HepG2 (cell line): ENCODE data around the gene DSTN. TPM values are rescaled to one million over a fixed set of nuclear protein-coding genes. Genes with fewer than 3 reads are reported as not detected.

Experiments
- ATAC-seq: fragments of 200-7000 bp; cut with Tn5 transposase; 3 replicates; pipeline ENCODE4 v1.9.1; 2020; ENCODE audit warnings: mild to moderate bottlenecking, moderate library complexity
- BruUV-seq: library from RNA; stranded (reverse); fragments of 400-500 nt; replicated peaks from 2 replicates; lab custom pipeline; 2021; lab: Mats Ljungman, UMichigan
- CTCF ChIA-PET: fragments of 300-600 bp; formaldehyde crosslinking; extraction: SDS; loops from one replicate; lab custom pipeline; 2021; ENCODE audit warnings: low total read pairs, inconsistent platforms, low intra/inter-chr PET ratio; lab: Yijun Ruan, JAX
- POLR2A ChIA-PET: fragments of 350-600 bp; sonication (Branson Sonifier 250); formaldehyde crosslinking; loops from one replicate; lab custom pipeline; 2020; ENCODE audit warnings: antibody characterized with exemption, inconsistent platforms; lab: Yijun Ruan, JAX
- DNase-seq: peaks from one replicate; pipeline ENCODE4 v3.0.0-alpha.2; 2015; ENCODE audit warnings: low spot score
- FAIRE-seq: peaks from 3 replicates; lab custom pipeline; 2011; peaks lifted over from hg19 to GRCh38; lab: Jason Lieb, UNC
- H2AFZ ChIP-seq: one replicate; pipeline ENCODE4 v1.6.1; 2011; ENCODE audit warnings: low read length, inconsistent platforms
- H3K27ac ChIP-seq: fragments of 300-600 bp; 3 replicates; pipeline ENCODE4 v1.8.0; 2011; ENCODE audit warnings: mixed run types, mild to moderate bottlenecking, mixed read lengths, low read length, inconsistent platforms; ENCODE audit not compliant: insufficient read depth; ENCODE audit errors: extremely low read length
- H3K27me3 ChIP-seq, 2 experiments: fragments of 200-600 bp in 1 of 2; 2 replicates in 1 of 2; 3 replicates in 1 of 2; pipeline versions ENCODE4 v1.6.0 to v1.8.0; 2011; ENCODE audit warnings: low read length in 2 of 2, mild to moderate bottlenecking in 2 of 2, moderate library complexity in 2 of 2, inconsistent platforms in 1 of 2; ENCODE audit not compliant: insufficient read depth in 2 of 2, control insufficient read depth in 1 of 2
- H3K36me3 ChIP-seq, 2 experiments: fragments of 200-600 bp in 1 of 2; replicated peaks in 1 of 2; 2 replicates in 1 of 2; 3 replicates in 1 of 2; pipeline versions ENCODE4 v1.5.1 to v1.8.0; 2011; ENCODE audit warnings: low read length in 2 of 2, inconsistent platforms in 1 of 2; ENCODE audit not compliant: insufficient read depth in 2 of 2, control insufficient read depth in 1 of 2
- H3K4me1 ChIP-seq: 2 replicates; pipeline ENCODE4 v1.5.1; 2012; ENCODE audit warnings: low read length, inconsistent platforms; ENCODE audit not compliant: insufficient read depth
- H3K4me2 ChIP-seq: 2 replicates; pipeline ENCODE4 v1.6.0; 2011; ENCODE audit warnings: low read depth, low read length, inconsistent platforms
- H3K4me3 ChIP-seq, 3 experiments: fragments of 200-600 bp in 1 of 3; sonication (generic), shearing (Covaris generic) in 1 of 3; replicated peaks in 1 of 3; 2 replicates each; pipeline ENCODE4 v1.5.1; 2011 to 2016; ENCODE audit warnings: low read length in 3 of 3, inconsistent platforms in 2 of 3, low read depth in 2 of 3, mild to moderate bottlenecking in 2 of 3, control low read depth in 1 of 3, mixed read lengths in 1 of 3; ENCODE audit not compliant: insufficient read depth in 1 of 3
- H3K79me2 ChIP-seq: one replicate; pipeline ENCODE4 v1.6.1; 2011; ENCODE audit warnings: low read length, inconsistent platforms; ENCODE audit not compliant: insufficient read depth
- H3K9ac ChIP-seq: 2 replicates; pipeline ENCODE4 v1.6.0; 2011; ENCODE audit warnings: mild to moderate bottlenecking, low read depth, low read length, inconsistent platforms; ENCODE audit not compliant: insufficient read depth
- H3K9me3 ChIP-seq: 2 replicates; pipeline ENCODE4 v1.5.1; 2012; ENCODE audit warnings: mild to moderate bottlenecking, low read length
- H4K20me1 ChIP-seq: 2 replicates; pipeline ENCODE4 v1.6.0; 2011; ENCODE audit warnings: inconsistent platforms, mild to moderate bottlenecking, low read length, moderate library complexity; ENCODE audit not compliant: insufficient read depth
- AGO2 ChIP-seq: fragments of 200-400 bp; formaldehyde crosslinking; optimal IDR thresholded peaks from 2 replicates; pipeline ENCODE3; 2017; ENCODE audit warnings: mild to moderate bottlenecking, low read depth, low read length, moderate library complexity
- PAF1 ChIP-seq: IDR thresholded peaks from 2 replicates; pipeline ENCODE4 v1.6.1; 2016; ENCODE audit warnings: missing genetic modification reagents, missing compliant biosample characterization
- POLR2A ChIP-seq, 2 experiments: IDR thresholded peaks; 2 replicates each; pipeline ENCODE4 v1.6.1; 2011; ENCODE audit warnings: low read depth in 2 of 2, low read length in 2 of 2, mild to moderate bottlenecking in 1 of 2, moderate library complexity in 1 of 2; ENCODE audit not compliant: insufficient read depth in 1 of 2
- RBM22 ChIP-seq: fragments of 200-400 bp; formaldehyde crosslinking; optimal IDR thresholded peaks from 2 replicates; pipeline ENCODE3; 2017; ENCODE audit warnings: mild to moderate bottlenecking, low read length, moderate library complexity
- SP140L ChIP-seq: sonication (generic); formaldehyde crosslinking; IDR thresholded peaks from 2 replicates; pipeline ENCODE4 v1.4.0; 2020; ENCODE audit warnings: missing genetic modification reagents, borderline replicate concordance
- ZNF274 ChIP-seq: sonication (generic); formaldehyde crosslinking; IDR thresholded peaks from 2 replicates; pipeline ENCODE4 v1.5.1; 2020; ENCODE audit warnings: mild to moderate bottlenecking, missing genetic modification reagents
- ZNF350 ChIP-seq: sonication (generic); formaldehyde crosslinking; IDR thresholded peaks from 2 replicates; pipeline ENCODE4 v1.4.0; 2020; ENCODE audit warnings: mild to moderate bottlenecking, low read depth, missing genetic modification reagents, borderline replicate concordance
- ZNF570 ChIP-seq: sonication (generic); formaldehyde crosslinking; IDR thresholded peaks from 2 replicates; pipeline ENCODE4 v1.4.0; 2020; ENCODE audit warnings: mild to moderate bottlenecking, missing genetic modification reagents, borderline replicate concordance
- ZNF883 ChIP-seq: sonication (generic); formaldehyde crosslinking; IDR thresholded peaks from 2 replicates; pipeline ENCODE4 v1.5.1; 2020; ENCODE audit warnings: mild to moderate bottlenecking, missing genetic modification reagents; ENCODE audit errors: not compliant biosample characterization
- WGBS: methylation state at CpG from one replicate; pipeline ENCODE4 v1.1.6; 2017; ENCODE audit warnings: low lambda C conversion rate; 5-methylcytosine and 5-hydroxymethylcytosine counted together
- in situ Hi-C: cut with HindIII; loops from 2 replicates; pipeline ENCODE4 v1.10.0; 2017; ENCODE audit warnings: low pct_unique_long_range_greater_than_20kb; ENCODE audit not compliant: extremely low pct_ligation_motif_present
- intact Hi-C: fragments of 100-400 bp; cut with micrococcal nuclease; formaldehyde crosslinking; loops from one replicate; pipeline ENCODE4 v1.10.0; 2022; ENCODE audit not compliant: unreplicated experiment
- polyA plus RNA-seq, 8 experiments: library from polyadenylated mRNA; depleted of rRNA in 3 of 8; stranded (reverse) in 7 of 8; unstranded in 1 of 8; fragments of >200 nt; fragmentation: Illumina TruSeq in 4 of 8; extraction: Trizol in 4 of 8; gene quantifications; 2 replicates each; pipeline versions ENCODE4 v1.2.1 to v1.2.3, GENCODE V29; 2011 to 2016; ENCODE audit warnings: low read depth in 4 of 8, missing spikeins in 1 of 8, mixed read lengths in 1 of 8; ENCODE audit not compliant: insufficient read depth in 1 of 8
- total RNA-seq, 5 experiments: library from RNA; depleted of rRNA; stranded (reverse); fragments of >200 nt; fragmentation: Illumina TruSeq; extraction: Trizol; gene quantifications; 2 replicates each; pipeline ENCODE4 v1.2.3, GENCODE V29; 2016; ENCODE audit warnings: low read depth in 1 of 5
- TF ChIP-seq, protein P1 (sequence below): sonication (generic); formaldehyde crosslinking; IDR thresholded peaks from 2 replicates; pipeline ENCODE4 v1.9.0; 2022; ENCODE audit warnings: missing genetic modification reagents, mild to moderate bottlenecking, borderline replicate concordance
- TF ChIP-seq, protein P2 (sequence below): sonication (generic); formaldehyde crosslinking; IDR thresholded peaks from 2 replicates; pipeline ENCODE4 v1.5.0; 2020; ENCODE audit warnings: mild to moderate bottlenecking, missing genetic modification reagents, moderate library complexity
- TF ChIP-seq, protein P3 (sequence below): sonication (generic); formaldehyde crosslinking; IDR thresholded peaks from 2 replicates; pipeline ENCODE4 v1.5.1; 2020; ENCODE audit warnings: mild to moderate bottlenecking, missing genetic modification reagents, moderate library complexity

DSTN gene
- total and polyA plus RNA-seq, 2 of the 13 experiments (the other 11 are each of a cell fraction or from before 2014, with no cell fraction given): 27.6 to 106 TPM

DNA sequence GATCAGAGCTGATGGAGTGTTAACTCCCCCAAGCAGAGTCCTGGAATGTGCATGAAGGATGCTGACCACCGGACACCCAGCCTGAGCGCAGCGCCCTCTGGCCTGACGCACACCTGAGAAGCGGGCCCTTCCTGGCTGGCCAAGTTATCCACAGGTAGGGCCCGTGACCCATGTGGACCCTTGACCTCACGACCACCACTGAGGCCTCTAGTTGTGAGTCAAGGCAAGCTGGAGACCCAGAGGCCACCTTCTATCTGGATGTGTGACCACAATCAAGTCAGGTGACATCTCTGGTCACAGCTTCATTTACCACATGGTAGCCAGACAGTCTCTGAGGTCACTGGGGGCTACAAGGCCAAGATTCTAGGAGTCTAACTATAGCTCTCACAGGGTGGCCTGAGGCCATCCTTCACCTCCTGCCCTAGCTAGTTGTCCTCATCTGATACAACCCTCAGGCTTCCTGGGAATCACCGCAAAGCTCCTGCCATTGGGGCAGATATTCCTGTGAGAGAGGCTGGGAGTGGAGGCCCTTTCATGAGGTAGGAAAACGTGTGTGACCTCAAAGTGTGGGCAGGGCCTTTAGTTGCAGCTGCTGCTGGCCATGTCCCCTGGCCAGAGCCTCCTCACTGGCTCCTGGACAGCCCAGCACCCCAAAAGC, 53.1 kb downstream of the DSTN start:
- H2AFZ ChIP-seq: no peak overlapping the region
- TF ChIP-seq PAF1: 0 out of 2 replicates have a peak, but pooled peaks have one; percentile 38
- TF ChIP-seq ZNF274 (CRISPR knock-in tag): 0 out of 2 replicates have a peak, but pooled peaks have one; percentile 45
- TF ChIP-seq ZNF350 (CRISPR knock-in tag): no peak
- no peak for TF ChIP-seq SP140L (CRISPR knock-in tag)
- TF ChIP-seq ZNF883 (CRISPR knock-in tag): no peak
- peak; percentile 16 for TF ChIP-seq AGO2
- TF ChIP-seq RBM22: peak; percentile 89
- peak in 1 of 2 experiments; percentile 19; a peak in 1 of 4 replicates for TF ChIP-seq POLR2A (IDR thresholded peaks at IDR 0.05; ENCODE audit: insufficient read depth in 1 of 2, low read depth in 2 of 2, low read length in 2 of 2)
- TF ChIP-seq, protein P1, sequence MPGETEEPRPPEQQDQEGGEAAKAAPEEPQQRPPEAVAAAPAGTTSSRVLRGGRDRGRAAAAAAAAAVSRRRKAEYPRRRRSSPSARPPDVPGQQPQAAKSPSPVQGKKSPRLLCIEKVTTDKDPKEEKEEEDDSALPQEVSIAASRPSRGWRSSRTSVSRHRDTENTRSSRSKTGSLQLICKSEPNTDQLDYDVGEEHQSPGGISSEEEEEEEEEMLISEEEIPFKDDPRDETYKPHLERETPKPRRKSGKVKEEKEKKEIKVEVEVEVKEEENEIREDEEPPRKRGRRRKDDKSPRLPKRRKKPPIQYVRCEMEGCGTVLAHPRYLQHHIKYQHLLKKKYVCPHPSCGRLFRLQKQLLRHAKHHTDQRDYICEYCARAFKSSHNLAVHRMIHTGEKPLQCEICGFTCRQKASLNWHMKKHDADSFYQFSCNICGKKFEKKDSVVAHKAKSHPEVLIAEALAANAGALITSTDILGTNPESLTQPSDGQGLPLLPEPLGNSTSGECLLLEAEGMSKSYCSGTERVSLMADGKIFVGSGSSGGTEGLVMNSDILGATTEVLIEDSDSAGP (CRISPR knock-in tag): 0 out of 2 replicates have a peak, but pooled peaks have one; percentile 4
- TF ChIP-seq, protein P2, sequence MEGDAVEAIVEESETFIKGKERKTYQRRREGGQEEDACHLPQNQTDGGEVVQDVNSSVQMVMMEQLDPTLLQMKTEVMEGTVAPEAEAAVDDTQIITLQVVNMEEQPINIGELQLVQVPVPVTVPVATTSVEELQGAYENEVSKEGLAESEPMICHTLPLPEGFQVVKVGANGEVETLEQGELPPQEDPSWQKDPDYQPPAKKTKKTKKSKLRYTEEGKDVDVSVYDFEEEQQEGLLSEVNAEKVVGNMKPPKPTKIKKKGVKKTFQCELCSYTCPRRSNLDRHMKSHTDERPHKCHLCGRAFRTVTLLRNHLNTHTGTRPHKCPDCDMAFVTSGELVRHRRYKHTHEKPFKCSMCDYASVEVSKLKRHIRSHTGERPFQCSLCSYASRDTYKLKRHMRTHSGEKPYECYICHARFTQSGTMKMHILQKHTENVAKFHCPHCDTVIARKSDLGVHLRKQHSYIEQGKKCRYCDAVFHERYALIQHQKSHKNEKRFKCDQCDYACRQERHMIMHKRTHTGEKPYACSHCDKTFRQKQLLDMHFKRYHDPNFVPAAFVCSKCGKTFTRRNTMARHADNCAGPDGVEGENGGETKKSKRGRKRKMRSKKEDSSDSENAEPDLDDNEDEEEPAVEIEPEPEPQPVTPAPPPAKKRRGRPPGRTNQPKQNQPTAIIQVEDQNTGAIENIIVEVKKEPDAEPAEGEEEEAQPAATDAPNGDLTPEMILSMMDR (CRISPR knock-in tag): 0 out of 2 replicates have a peak, but pooled peaks have one; percentile 2
- TF ChIP-seq, protein P3, sequence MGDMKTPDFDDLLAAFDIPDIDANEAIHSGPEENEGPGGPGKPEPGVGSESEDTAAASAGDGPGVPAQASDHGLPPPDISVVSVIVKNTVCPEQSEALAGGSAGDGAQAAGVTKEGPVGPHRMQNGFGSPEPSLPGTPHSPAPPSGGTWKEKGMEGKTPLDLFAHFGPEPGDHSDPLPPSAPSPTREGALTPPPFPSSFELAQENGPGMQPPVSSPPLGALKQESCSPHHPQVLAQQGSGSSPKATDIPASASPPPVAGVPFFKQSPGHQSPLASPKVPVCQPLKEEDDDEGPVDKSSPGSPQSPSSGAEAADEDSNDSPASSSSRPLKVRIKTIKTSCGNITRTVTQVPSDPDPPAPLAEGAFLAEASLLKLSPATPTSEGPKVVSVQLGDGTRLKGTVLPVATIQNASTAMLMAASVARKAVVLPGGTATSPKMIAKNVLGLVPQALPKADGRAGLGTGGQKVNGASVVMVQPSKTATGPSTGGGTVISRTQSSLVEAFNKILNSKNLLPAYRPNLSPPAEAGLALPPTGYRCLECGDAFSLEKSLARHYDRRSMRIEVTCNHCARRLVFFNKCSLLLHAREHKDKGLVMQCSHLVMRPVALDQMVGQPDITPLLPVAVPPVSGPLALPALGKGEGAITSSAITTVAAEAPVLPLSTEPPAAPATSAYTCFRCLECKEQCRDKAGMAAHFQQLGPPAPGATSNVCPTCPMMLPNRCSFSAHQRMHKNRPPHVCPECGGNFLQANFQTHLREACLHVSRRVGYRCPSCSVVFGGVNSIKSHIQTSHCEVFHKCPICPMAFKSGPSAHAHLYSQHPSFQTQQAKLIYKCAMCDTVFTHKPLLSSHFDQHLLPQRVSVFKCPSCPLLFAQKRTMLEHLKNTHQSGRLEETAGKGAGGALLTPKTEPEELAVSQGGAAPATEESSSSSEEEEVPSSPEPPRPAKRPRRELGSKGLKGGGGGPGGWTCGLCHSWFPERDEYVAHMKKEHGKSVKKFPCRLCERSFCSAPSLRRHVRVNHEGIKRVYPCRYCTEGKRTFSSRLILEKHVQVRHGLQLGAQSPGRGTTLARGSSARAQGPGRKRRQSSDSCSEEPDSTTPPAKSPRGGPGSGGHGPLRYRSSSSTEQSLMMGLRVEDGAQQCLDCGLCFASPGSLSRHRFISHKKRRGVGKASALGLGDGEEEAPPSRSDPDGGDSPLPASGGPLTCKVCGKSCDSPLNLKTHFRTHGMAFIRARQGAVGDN: peak; percentile 35; the same call in 1 of the 2 replicates
- no peak for TF ChIP-seq ZNF570 (CRISPR knock-in tag)
- no peak overlapping the region for H3K4me3 ChIP-seq
- intact Hi-C loops (no loop called here), in situ Hi-C loops (no loop called here)
- H4K20me1 ChIP-seq: peaks cover 24% of the 10 kb centered on the region; the same call in 1 of the 2 replicates
- BruUV-seq: no TSS peak
- WGBS: 98% methylated on average over 9 of the region's 9 CpGs
- H3K4me1 ChIP-seq: no peaks in the 10 kb centered on the region
- no peak for DNase-seq
- POLR2A ChIA-PET: interaction anchor here (1.0 kb wide), 1 partner anchor 9 kb away, joined by 3 read pairs; no protein-coding TSS in a partner anchor
- CTCF ChIA-PET: no interaction called here
- ATAC-seq: no peak
- H3K27me3 ChIP-seq: no peaks in the 10 kb centered on the region
- H3K27ac ChIP-seq: no peak overlapping the region
- no peak for FAIRE-seq
- no peak overlapping the region for H3K9ac ChIP-seq
- H3K36me3 ChIP-seq: peaks cover 97 to 98% of the 10 kb centered on the region in 2 experiments
- no peak overlapping the region for H3K4me2 ChIP-seq
- H3K79me2 ChIP-seq: no peaks in the 10 kb centered on the region
- H3K9me3 ChIP-seq: no peaks in the 10 kb centered on the region
